Measurements from ENCODE around the gene AASS. TPM values are rescaled to one million over a fixed set of nuclear protein-coding genes. Genes with fewer than 3 reads are reported as not detected.

The AASS gene
- total RNA-seq, 4 donors from 2014 or later, result 27.4 to 63.6 (median 38.1) TPM

- DNase-seq (ENCODE audit: extremely low spot score), result no peak
- Histone ChIP-seq H3K4me3 (no peak overlapping the region), H3K27ac (replicated peaks in 1 of 4) (no peak overlapping the region), H3K36me3 (peaks cover 0 to 19% (median 6%) of the 10 kb centered on the region in 4 donors), H3K4me1 (peaks cover 11 to 26% (median 24%) of the 10 kb centered on the region in 4 donors), H3K9me3 (no peaks in the 10 kb centered on the region), H3K27me3 (no peaks in the 10 kb centered on the region)
- TF ChIP-seq POLR2AphosphoS5 (IDR thresholded peaks at IDR 0.05), result no peak
- TF ChIP-seq POLR2A (IDR thresholded peaks at IDR 0.05; ENCODE audit: low read depth), result no peak
- TF ChIP-seq CTCF (IDR thresholded peaks at IDR 0.05), result no peak
- no peak for TF ChIP-seq EP300 (IDR thresholded peaks at IDR 0.05)
- intact Hi-C loops (cut with DNase I), result no loop called here
- 97% methylated on average over 8 of the region's 8 CpGs for whole genome bisulfite sequencing
Observed at GRCh38 chr7:122133477-122133876, 10.6 kb downstream of the AASS start.

DNA sequence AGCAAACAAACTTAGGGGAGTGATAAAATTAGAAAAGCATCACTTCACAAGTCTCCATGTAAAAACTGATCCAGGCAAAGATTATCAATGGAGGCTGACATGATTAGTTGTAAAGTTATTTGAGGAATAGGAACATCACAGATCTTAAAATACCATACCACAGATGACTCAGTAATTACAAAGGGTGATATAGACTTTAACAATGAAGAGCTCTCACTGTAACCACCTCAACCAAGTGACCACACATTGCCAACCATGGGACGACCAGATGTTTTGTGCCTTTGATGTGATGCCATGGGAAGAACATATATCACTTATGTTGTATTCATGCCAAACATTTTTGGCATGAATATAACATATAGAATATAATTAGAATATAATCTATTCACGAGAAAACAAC is 11.7 kb downstream of the AASS start:
- H3K36me3 ChIP-seq, result peaks cover 0 to 25% (median 6%) of the 10 kb centered on the region in 4 donors
- no peak for DNase-seq (ENCODE audit: extremely low spot score)
- intact Hi-C loops (cut with DNase I), result no loop called here
- H3K4me1 ChIP-seq, result peaks cover 4 to 18% (median 16%) of the 10 kb centered on the region in 4 donors
- no peaks in the 10 kb centered on the region for H3K9me3 ChIP-seq
- WGBS, result 82% methylated on average over 2 of the region's 2 CpGs
- H3K4me3 ChIP-seq, result no peak overlapping the region
- H3K27me3 ChIP-seq, result no peaks in the 10 kb centered on the region
- no peak for TF ChIP-seq EP300 (IDR thresholded peaks at IDR 0.05)
- H3K27ac ChIP-seq (replicated peaks in 1 of 4), result no peak overlapping the region

DNA sequence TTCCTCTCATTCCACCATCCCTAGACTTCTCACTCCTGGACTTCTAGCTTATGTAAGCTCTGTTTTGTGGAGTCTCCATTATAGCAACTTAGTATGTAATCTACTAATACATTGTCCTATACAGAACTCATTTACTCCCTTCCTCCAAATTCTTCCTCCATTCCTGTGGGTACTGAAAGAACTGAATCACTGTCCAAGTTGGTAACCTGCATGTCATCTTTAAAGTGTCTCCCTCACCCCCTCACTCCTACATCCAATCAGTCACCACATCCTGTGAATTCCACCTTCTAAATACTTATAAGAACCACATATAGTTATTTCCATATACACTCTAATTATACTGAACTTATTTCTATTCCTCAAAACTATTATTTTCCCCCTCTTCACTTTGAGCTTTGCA is 20.3 kb downstream of the AASS start:
- TF ChIP-seq EP300 (IDR thresholded peaks at IDR 0.05) (no peak), POLR2AphosphoS5 (IDR thresholded peaks at IDR 0.05) (no peak), POLR2A (IDR thresholded peaks at IDR 0.05; ENCODE audit: low read depth) (no peak), CTCF (IDR thresholded peaks at IDR 0.05) (no peak)
- Histone ChIP-seq H3K27me3 (no peaks in the 10 kb centered on the region), H3K4me1 (no peaks in the 10 kb centered on the region), H3K27ac (replicated peaks in 1 of 4) (no peak overlapping the region), H3K36me3 (peaks cover 12 to 70% (median 24%) of the 10 kb centered on the region in 4 donors), H3K4me3 (no peak overlapping the region), H3K9me3 (no peaks in the 10 kb centered on the region)
- intact Hi-C loops (cut with DNase I), result no loop called here
- no peak for DNase-seq (ENCODE audit: extremely low spot score)

GRCh38 chr7:122118757-122119156 is 25.3 kb downstream of the AASS start:
- H3K36me3 ChIP-seq, result peaks cover 25 to 84% (median 42%) of the 10 kb centered on the region in 4 donors
- H3K4me3 ChIP-seq, result no peak overlapping the region
- H3K27ac ChIP-seq (replicated peaks in 1 of 4), result no peak overlapping the region
- no peak for TF ChIP-seq POLR2AphosphoS5 (IDR thresholded peaks at IDR 0.05)
- no peak for TF ChIP-seq CTCF (IDR thresholded peaks at IDR 0.05)
- TF ChIP-seq EP300 (IDR thresholded peaks at IDR 0.05), result no peak
- no peak for TF ChIP-seq POLR2A (IDR thresholded peaks at IDR 0.05; ENCODE audit: low read depth)
- intact Hi-C loops (cut with DNase I), result no loop called here
- no peaks in the 10 kb centered on the region for H3K4me1 ChIP-seq
- no peak for DNase-seq (ENCODE audit: extremely low spot score)
- 70% methylated on average over 1 of the region's 1 CpG for WGBS
- no peaks in the 10 kb centered on the region for H3K9me3 ChIP-seq
- H3K27me3 ChIP-seq, result no peaks in the 10 kb centered on the region

DNA sequence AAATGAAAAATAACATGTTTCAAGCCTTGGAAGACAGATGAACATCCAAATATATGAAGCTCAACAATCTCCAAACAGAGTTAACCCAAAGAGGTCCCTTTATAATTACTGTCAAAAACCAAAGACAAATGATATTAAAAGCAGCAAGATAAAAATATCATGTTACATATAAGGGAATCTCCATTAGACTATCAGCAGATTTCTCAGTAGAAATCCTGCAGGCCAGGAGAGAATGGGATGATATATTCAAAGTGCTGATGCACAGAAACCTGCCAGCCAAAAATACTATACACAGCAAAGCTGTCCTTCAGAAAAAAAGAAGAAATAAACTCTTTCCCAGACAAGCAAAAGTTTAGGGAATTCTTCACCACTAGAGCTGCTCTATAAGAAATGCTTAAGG is 41.0 kb downstream of the AASS start:
- H3K4me3 ChIP-seq, result no peak overlapping the region
- intact Hi-C loops (cut with DNase I), result no loop called here
- no peak for TF ChIP-seq POLR2AphosphoS5 (IDR thresholded peaks at IDR 0.05)
- TF ChIP-seq EP300 (IDR thresholded peaks at IDR 0.05), result no peak
- TF ChIP-seq CTCF (IDR thresholded peaks at IDR 0.05), result no peak
- no peak for TF ChIP-seq POLR2A (IDR thresholded peaks at IDR 0.05; ENCODE audit: low read depth)
- peaks cover 0 to 40% (median 27%) of the 10 kb centered on the region in 4 donors for H3K9me3 ChIP-seq
- DNase-seq (ENCODE audit: extremely low spot score), result no peak
- no peak overlapping the region for H3K27ac ChIP-seq (replicated peaks in 1 of 4)
- H3K27me3 ChIP-seq, result no peaks in the 10 kb centered on the region
- no peaks in the 10 kb centered on the region for H3K4me1 ChIP-seq
- H3K36me3 ChIP-seq, result peaks cover 13 to 79% (median 30%) of the 10 kb centered on the region in 4 donors
